HG03196 (cell line): ENCODE results near the gene SNX33.
"Not testable (repeated sequence)": the region's sequence is repeated elsewhere in the genome, so short reads cannot be mapped to it uniquely, and the experiment has no call there.

Source experiments
- ATAC-seq: cut with Tn5 transposase; IDR thresholded peaks from one replicate; pipeline ENCODE4 v1.9.1; 2021; ENCODE audit not compliant: unreplicated experiment

The SNX33 gene

DNA sequence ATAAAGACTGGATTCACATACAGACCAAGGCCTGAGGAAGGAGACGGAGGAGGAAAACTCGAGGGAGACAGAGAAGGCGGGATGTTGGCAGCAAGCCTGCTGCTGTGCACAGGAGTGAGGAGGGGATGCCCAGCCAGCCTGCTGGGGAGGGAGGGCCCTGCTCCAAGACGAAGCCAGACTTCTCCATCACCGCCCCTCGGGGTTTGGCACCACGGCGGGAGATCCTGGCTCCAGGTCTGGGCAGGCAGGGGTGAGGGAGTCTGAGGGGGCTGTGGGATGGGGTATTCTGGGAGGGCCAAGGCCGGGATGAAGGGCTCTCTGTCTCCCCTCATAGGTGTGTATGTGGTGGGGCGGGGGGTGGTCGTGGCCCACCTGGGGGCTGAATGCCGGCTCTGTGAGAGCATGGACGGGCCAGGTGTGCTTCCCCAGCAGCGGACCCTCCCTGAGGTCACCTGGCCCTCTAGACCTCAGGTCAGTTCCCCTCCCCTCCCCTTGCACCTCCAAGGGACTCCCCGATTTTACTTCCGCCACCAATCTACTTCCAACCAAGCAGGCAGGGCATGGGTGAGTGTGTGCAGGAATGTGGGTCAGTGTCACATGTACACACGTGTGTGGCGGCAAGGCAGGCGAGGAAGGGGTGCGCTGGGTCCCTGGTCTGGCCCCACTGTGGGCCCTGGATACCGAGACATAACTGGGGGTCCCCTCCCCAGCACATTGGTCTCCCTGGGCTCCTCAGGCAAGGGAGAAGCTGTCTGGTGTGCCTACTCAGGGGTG is 50.4 kb downstream of the SNX33 start:
- not testable (repeated sequence) for ATAC-seq

DNA sequence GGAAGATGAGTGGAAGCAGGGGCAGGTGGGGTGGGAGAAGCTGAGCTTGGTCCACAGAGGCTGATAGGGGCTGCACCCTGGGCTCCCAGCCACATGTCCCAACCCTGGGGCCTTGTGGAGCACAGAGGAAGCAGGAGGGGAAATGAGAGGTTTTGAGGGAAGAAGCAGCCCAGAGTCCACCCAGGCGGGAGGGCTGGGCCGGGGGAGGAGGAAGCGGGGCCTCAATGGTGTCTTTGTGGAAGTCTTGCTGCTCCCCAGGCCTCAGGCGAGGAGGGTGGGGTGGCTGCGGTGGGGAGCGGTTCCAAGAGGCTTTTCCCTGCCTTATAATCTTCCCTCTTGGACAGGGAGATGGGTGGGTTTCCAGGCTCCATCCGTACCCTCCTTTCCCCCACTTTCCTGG is 51.8 kb downstream of the SNX33 start:
- ATAC-seq = not testable (repeated sequence)

DNA sequence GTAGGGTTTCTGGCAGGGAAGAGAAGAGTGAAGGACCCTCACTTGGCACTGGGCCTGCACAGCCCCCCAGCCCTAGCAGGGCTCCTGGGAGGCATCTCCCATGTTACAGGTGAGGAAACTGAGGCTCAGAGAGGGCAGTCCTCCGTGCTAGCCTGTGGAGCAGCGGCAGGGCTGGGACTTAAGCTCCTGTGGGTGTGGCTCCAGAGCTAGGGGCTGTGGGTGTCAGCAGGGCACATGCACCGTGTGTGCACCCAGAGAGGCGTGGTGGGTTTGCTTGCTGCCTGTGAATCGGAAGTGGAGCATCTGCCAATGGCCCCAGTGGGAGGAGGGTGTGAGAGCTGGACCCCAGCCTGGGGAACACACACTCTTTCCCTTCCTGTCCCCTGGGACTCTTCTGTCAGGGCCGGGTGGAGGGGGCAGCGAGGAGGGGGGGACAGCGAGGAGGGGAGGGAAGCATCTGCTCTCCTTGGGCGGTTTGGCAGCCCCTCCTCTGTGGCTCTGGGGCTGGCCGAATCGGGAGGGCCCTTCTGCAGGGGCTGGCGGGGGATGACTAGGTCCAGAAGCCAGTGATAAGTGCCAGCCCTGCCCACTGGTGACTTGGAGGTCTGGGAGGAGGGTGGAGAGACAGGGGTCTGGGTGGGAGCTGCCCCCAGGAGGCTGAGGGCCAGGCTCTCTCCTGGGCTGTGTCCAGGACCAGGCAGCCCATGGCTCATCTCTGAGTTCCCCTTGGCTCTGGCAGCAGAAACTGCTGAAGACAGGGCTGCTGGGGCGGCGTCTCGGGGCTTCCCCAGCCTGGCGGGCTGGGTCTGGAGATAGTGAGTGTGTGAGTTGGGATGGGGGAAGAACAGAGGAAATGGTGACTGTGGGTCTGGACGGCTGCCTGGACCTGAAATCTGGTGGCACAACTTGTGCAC is 52.5 kb downstream of the SNX33 start:
- ATAC-seq = peak; percentile 41

DNA sequence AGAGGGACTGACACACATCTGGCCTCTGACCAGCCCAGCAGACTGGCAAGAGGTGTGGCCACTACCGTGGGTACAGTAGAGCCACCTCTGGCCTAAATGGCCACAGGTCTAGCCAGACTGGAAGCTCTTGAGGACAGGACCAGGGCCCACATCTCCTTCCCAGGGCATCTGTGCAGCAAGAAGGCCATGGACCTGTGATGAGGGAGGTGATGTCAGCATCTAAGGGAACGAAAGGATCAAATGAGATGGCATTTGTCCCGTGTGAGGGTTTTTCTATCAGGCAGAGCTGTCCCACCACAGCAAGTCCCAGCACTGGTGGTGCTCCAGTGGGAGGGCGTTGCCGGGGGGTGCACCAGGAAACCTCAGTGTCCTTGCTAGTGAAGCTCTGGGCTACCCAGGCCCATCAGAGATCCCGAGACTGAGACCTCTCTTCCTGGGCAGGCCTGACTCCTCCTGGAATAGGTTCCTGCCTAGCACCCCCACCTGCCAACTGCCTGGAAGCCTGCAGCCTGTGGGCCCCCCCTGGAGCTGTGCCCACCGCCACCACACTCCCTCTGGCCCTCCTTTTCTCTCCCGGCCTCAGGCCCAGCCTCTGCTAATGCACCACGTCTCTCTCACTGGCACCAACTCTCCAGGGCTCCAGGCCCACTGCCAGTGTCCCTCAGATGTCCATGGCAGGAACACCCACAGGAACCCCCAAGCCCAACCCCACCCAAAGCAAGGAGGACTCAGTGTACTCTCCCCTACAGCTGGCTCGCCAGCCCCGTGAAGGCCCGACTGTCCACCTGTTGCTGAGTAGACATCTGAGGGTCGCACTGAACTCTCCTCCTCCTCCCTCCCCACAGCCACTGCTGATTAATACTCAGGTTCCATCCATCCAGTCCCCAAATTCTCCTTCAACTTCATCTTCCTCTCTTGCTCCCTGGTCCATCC is 53.6 kb downstream of the SNX33 start:
- ATAC-seq = not testable (repeated sequence)

DNA sequence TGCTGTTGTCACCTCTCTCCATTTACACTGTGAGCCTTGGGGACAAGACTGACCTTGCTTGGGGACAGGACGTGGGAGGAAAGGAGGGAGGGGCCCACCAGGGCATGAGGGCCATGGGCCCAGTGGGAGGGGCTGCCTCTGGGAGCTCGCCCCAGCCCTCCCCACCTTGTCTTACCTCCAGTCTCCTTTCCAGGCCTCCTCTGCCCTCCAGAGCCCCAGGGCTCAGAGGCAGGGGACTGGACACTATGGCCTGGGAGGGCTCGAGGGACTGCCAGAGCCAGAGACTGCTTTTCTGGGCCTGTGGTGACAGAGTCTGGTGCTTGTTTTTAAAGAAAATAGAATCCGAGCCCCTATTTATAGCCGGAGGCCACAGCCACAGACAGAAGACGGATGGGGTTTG is 54.7 kb downstream of the SNX33 start:
- ATAC-seq = no peak

DNA sequence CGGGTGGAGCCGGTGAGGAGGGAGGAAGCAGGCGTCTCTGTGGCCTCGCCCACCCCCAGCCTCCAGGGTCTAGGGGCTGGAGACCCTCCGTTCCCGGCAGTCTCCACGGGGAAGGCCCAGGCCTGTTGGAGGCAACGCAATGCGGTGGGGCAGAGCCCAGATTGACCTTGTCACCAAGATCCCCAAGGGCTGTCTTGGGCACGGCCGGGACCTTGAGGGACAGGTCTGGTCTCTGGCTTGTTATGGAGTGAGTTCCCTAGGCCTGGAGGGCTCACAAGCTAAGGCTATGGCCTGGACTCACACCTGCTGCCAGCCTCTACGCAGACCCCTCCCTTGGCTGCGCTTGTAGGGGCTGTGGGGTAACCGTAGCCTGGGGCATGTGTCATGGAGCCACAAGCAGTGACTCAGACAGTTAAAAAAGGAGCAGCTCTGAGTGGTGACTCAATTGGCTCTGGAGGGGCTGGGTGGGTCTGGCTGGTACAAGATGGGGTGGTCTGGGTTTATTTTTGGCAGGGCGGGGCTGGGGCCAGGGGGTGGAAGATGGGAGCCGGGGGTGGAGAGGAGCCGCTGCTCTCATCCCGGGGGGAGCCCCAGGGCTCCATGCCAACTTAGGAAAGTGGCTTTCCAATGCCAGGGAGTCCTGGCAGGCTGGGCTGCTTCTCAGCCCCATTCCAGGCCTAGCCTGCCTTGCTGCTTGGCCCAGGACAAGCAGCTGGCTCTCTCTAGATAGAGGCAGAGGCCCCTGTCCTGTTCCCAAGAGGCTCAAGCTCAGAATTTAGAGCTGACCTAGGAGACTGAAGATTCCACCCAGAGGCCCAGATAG is 55.9 kb downstream of the SNX33 start:
- ATAC-seq = not testable (repeated sequence)

DNA sequence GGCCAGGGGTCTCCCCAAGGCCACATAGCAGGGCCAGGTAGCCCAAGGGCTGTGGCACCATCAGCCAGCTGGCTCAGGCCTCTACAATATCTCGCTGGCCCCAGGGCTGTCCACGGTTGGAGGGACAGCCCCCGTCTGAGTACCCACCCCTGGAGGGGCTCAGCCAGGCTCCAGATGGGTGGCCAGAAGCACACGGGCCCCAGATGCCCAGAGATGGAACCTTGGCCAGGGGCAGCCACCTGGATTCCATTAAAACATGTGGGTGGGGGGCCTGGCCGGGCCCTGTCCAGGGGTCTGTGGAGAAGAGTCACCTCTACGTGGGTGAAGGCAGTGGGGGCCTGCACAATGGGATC is 56.5 kb downstream of the SNX33 start:
- ATAC-seq = no peak

DNA sequence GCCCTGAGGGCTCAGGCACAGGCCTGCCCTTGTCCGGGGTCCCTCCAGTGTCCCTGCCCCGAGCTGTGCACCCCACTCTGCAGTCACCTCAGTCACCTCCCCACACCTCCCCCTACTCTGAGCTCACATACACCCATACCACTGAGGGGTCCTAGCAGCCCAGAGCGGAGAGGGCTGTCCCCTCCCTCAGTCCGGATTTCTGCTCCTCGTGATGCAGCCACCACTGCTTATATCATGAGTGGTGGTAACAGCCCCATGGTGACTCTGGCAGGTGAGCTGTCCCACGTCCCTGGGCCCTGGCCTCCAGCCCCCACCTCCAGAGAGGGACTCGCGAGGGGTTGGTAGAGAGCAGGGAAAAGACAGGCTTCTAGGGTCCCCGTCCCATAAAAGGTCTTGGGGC is 56.9 kb downstream of the SNX33 start:
- no peak for ATAC-seq

DNA sequence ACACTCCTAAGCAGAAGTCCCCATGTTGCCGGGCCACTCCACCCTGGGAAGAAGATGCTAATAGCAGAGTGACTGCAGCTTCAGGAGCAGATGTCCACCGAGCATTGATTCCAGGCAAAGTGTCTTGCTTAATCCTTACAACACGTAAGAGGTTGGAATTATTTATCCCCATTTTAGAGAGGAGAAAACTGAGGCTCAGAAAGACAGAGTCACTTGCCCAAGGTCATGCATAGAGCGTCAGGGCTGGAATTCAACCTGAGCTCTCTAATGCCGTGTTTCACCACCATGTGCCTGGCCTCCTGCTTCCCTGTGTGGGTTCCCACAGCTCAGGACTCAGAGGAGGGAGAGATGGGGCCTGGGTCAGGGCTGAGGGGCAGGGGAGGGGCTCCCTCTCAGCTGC is 57.7 kb downstream of the SNX33 start:
- ATAC-seq = not testable (repeated sequence)

DNA sequence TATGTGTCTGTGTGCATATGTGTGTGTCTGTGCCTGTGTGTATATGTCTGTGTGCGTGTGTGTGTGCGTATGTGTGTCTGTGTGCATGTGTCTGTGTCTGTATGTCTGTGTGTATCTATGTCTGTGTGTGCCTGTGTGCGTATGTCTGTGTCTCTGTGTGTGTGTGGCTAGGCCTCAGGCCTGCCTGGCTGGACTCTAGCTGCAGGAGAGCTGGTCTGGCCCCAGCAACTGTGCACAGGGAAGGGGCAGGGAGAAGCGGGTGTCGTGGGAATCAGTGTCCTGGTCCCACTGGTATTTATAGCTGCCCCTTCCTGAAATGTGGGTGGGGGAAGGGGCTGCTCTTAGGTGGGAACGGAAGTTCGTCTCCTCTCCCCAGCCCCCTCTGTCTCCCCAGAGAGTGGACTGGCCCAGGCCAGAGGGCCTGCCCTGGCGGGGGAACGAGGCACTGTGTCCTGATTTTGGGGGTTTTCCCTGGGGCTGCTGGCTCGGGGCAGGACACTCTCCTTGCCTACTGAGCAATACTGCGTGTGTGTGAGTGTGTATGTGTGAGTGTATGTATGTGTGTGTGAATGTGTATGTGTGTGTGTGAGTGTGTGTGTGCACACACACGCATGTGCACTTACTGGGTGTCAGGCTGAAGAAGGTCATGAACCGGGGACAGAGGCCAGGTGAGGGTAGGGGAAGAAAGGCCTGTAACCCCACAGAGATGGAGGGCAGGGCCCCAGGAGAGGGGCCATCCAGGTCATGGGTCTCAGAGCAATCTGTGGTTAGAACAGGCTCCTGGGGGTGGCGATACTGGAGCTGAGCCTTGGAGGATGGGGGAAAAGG is 58.4 kb downstream of the SNX33 start:
- ATAC-seq = no peak

DNA sequence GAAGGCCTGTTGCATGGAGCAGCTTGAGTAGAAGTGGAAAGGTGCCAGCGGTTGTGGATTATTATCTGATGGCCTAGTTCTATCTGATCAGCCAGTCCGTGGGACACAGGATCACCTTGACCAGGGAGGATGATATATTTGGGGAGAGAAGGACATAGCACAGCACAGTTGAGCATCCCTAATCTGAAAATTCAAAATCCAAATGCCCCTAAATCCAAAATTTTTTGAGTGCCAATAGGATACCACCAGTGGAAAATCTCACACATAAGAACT is 58.9 kb downstream of the SNX33 start:
- ATAC-seq = no peak

DNA sequence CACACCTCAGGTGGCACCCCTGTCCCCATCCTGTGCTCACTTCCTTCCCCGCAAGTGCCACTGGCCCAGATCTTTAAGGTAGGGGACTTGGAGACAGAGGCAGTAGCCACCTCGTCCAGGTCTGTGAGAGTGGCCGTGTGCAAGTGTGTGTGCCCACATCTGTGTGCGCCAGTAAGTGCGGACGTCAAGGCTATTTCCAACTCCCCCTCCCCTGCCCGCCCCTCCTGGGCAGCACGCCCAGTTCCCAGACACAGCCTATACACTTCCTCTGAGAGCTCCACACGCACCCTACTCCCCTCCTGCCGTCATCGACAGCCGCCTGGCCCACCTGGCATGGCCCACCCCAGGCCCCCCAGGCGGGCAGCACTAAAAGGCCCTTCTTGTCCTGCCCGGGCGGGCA is 61.7 kb downstream of the SNX33 start:
- ATAC-seq = not testable (repeated sequence)

DNA sequence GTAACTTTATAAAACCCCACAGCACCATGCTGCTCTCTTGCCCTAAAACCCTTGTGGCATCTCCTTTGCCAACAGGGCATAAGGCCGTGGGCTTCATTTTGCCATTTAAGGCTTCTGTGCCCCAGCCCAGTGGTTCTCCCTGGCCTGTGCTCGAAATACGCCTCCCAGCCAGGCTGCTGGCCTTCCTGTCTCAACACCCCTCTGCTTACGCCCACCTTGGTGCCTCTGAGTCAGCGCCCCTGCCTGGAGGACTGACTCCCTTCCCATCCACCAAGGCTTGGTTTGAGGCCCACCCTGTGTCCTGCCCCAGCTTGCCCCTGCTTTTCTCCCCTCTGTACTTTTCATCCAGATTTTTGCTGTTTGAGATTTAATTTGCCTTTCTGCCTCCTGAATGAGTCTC is 63.2 kb downstream of the SNX33 start:
- ATAC-seq = not testable (repeated sequence)

DNA sequence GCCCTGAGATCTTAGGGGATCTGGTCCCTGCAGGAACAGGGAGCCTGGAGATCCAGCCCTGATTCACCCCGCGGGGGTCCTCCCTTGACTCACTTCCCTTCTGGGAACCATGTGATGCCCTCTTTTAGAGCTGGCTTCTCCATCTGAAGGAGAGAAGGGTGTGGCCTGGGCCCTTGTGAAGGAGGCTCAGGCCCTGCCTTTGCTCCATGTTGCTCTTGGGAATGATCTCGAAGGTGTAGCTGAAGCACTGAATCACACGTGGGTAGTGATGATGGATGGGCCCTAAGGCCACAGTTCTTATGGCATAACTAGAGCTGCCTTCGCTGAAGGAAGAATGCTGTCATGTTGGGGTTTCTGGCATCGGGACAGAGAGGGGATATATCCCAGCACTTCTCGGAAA is 63.8 kb downstream of the SNX33 start:
- not testable (repeated sequence) for ATAC-seq
